Measurements from ENCODE around the gene POU2AF1. TPM values are rescaled to one million over a fixed set of nuclear protein-coding genes. Genes with fewer than 3 reads are reported as not detected.
A peak's percentile ranks its signal among the peaks of the same experiment; 100 is the strongest.

Gene POU2AF1
- total RNA-seq, 2 donors from 2014 or later, result 6.4 to 36.6 TPM

GRCh38 chr11:111339758-111340388 is 39.2 kb downstream of the POU2AF1 start:
- no peak overlapping the region for H3K4me3 Mint-ChIP-seq
- no peak overlapping the region for H3K27ac Mint-ChIP-seq
- no peaks in the 10 kb centered on the region for H3K36me3 Mint-ChIP-seq (ENCODE audit: low read depth)
- no peaks in the 10 kb centered on the region for H3K27me3 Mint-ChIP-seq
- H3K9me3 Mint-ChIP-seq, result peaks cover 6% of the 10 kb centered on the region
- H3K4me1 Mint-ChIP-seq, result no peaks in the 10 kb centered on the region
- ATAC-seq (replicated peaks), result no peak

DNA sequence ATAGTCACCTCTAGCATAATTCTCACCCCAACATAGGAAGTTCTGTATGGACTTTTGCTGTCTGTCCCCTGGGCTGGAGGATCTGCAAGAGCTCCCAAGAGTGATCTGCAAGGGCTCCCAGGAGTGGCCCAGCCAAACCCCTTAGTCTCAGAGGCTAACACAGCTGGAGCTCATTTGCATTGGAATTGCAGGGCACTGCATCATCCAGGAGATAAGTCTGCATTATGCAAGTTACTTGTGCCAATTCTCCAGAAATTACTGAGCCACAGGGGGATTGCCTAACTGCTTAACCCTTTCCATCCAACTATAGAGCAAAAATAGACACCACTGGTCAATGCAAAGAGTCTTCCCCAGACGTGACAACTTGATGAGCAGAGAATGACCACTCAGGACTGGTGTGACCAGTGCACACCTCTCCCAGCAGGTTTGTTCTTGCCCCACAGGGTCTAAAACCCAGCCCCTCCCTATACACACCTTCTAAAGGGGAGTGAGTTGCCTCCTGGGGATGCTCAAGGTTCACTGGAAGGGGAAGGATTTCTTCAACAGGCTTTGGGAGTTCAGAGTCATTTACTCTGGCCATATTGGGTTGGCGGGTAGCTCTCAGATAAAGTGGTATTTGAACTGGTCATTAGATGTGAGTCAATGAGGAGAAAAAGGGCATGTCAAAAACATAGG is 42.4 kb downstream of the POU2AF1 start:
- H3K27me3 Mint-ChIP-seq, result peaks cover 14% of the 10 kb centered on the region
- peaks cover 6% of the 10 kb centered on the region for H3K9me3 Mint-ChIP-seq
- ATAC-seq (replicated peaks), result no peak
- no peaks in the 10 kb centered on the region for H3K4me1 Mint-ChIP-seq
- H3K27ac Mint-ChIP-seq, result no peak overlapping the region
- no peaks in the 10 kb centered on the region for H3K36me3 Mint-ChIP-seq (ENCODE audit: low read depth)
- H3K4me3 Mint-ChIP-seq, result no peak overlapping the region

- peaks cover 6% of the 10 kb centered on the region for H3K9me3 Mint-ChIP-seq
Measured at GRCh38 chr11:111336062-111336461, 43.0 kb downstream of the POU2AF1 start.

DNA sequence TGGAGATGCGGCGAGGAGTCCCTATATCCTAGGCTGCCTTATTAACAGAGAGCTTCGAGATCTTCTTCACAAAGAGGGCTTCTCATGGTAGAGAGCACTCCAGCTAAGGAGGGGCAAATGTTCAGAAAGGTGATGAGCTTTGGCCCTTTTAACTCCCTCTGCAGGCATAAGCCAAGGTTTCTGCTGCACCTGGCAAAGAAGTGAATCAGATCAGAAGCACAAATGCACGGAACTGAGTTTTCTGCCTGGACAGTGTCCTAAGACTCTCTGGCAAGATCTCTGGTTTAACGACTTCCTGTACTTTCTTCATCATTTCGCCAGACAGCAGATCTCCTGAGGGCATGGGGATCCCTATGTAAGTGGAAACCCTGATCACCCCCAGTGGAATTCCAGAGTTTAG is 43.5 kb downstream of the POU2AF1 start:
- Mint-ChIP-seq H3K27ac (no peak overlapping the region), H3K4me1 (no peaks in the 10 kb centered on the region), H3K27me3 (peaks cover 18% of the 10 kb centered on the region), H3K4me3 (no peak overlapping the region), H3K36me3 (ENCODE audit: low read depth) (no peaks in the 10 kb centered on the region), H3K9me3 (peaks cover 6% of the 10 kb centered on the region)
- ATAC-seq (replicated peaks), result no peak

More at GRCh38 chr11:111336062-111336461, 43.0 kb downstream of the POU2AF1 start:
- peaks cover 18% of the 10 kb centered on the region for H3K27me3 Mint-ChIP-seq
- H3K36me3 Mint-ChIP-seq (ENCODE audit: low read depth), result no peaks in the 10 kb centered on the region
- no peaks in the 10 kb centered on the region for H3K4me1 Mint-ChIP-seq
- H3K27ac Mint-ChIP-seq, result no peak overlapping the region
- H3K4me3 Mint-ChIP-seq, result no peak overlapping the region
- no peak for ATAC-seq (replicated peaks)

DNA sequence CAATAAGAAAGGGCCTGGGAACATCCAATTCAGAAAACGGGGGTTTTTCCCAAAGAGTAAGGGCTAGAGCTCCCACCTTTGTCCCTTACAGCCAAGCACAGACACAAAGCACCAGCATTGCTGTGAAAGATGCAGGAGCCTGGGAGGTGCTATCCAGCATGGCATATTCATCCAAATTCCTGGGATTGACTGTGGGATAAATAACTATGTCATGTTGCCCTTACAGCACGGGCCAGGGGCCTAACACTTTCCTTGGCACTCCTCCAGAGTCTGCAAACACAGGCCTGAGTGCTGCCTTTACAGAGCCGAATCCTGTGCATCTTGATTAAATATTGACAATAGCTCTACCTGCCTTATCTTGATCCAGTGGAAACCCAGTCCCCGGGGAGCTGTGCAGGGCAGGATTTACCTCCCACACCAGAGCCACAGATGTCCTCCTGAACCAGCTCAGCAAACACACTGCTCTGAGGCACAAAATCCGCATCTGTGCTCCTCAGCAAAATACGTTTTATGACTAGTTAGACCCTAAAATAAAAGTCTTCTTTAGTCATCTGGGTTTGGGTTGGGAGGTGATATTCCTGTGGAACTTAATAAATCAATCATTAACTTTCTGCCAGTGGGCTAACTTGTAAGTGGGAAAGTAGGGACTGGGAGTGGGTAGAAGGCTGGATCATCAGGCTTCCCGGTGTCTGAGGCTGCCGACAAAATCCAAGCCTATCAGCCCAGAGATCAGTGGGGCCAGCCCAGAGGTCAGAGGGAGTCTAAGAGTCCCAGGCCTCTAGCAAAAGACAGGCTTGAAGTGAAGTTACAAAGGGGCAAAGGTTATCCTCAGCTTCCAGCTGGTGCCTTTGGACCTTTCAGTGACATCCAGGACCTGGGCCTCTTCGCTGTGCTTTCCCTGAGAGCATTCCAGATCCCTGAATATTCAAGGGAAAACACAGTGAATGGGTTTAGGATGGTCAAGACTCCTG is 44.3 kb downstream of the POU2AF1 start:
- no peak overlapping the region for H3K4me3 Mint-ChIP-seq
- no peaks in the 10 kb centered on the region for H3K36me3 Mint-ChIP-seq (ENCODE audit: low read depth)
- H3K4me1 Mint-ChIP-seq, result no peaks in the 10 kb centered on the region
- H3K27ac Mint-ChIP-seq, result no peak overlapping the region
- H3K27me3 Mint-ChIP-seq, result peaks cover 18% of the 10 kb centered on the region
- peaks cover 5% of the 10 kb centered on the region for H3K9me3 Mint-ChIP-seq
- ATAC-seq (replicated peaks), result no peak

GRCh38 chr11:111331711-111332479 is 47.2 kb downstream of the POU2AF1 start:
- Mint-ChIP-seq H3K4me3 (no peak overlapping the region), H3K27ac (no peak overlapping the region), H3K36me3 (ENCODE audit: low read depth) (no peaks in the 10 kb centered on the region), H3K4me1 (no peaks in the 10 kb centered on the region), H3K27me3 (peaks cover 18% of the 10 kb centered on the region), H3K9me3 (no peaks in the 10 kb centered on the region)
- peak; percentile 68 for ATAC-seq (replicated peaks)

DNA sequence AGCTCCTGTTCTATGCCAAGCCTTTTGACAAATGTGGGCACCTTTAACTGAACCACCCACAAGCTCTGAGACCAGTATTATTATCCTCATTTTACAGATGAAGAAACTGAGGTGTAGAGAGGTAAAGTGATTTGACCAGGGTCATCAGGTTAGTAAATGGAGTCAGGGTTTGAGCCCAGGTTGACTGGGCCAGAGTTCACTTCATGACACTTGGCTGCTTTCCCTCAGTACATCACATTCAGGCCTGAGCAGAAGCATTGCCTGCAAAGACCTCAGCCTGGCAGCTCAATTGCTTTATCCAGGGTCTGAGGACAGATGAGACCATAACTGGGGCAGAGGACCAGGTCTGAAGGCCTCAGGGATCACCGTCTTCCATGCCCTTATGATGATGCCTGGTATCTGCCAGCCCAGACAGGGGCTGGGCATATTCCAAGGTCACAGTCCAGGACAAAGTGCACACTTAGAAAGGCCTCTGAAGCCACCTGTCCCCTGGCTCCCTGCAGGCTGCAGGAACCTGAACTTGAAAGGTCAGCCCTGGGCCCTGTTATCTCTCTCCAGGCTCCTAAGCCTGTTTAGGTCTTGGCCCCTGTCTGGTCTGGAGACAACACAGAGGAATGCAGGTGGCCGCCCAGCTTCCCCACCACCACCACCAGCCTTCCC is 48.7 kb downstream of the POU2AF1 start:
- no peaks in the 10 kb centered on the region for H3K36me3 Mint-ChIP-seq (ENCODE audit: low read depth)
- H3K9me3 Mint-ChIP-seq, result no peaks in the 10 kb centered on the region
- no peak overlapping the region for H3K27ac Mint-ChIP-seq
- ATAC-seq (replicated peaks), result no peak
- no peak overlapping the region for H3K4me3 Mint-ChIP-seq
- no peaks in the 10 kb centered on the region for H3K4me1 Mint-ChIP-seq
- H3K27me3 Mint-ChIP-seq, result peaks cover 22% of the 10 kb centered on the region

DNA sequence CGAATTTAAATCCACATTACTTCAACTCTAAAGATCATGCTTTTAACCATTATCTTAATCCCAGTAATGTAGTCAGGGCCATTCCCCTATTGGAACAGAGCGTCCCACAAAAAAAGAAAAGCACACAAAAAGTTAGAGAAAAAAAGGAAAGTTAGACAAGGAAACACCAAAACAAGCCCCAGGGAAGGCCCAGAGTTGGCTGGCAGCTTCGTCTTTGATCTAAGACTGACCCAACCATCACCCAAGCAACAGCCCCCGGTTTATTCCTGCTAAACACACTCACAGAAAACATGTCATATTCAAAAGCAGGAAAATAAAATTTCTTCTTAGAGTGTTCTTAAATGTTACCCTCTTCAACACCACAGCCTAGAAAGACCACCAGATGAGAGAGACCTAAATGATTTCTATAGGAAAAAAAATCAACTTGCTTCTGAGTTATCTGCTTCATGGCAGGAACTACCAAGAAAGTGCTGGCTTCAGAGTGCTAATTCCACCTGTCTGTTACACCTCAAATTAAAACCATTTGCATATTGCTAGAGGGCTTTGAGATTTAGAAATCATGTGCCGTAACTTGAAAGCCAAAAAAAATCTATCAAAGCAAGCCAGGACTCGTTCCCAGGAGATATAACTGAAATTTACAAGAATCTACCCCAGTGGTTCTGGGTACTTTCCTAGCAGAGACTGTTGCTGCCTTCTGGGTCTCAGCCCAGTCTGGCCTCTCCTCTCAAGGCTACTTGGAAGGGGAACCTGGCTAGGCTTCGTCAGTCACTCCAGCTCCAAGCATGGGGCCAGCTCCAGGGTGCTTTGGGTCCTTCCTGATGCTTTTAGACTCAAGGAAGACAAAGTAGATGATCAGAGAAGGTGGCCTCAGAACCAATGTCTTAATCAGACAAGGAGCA is 49.5 kb downstream of the POU2AF1 start:
- Mint-ChIP-seq H3K27ac (no peak overlapping the region), H3K4me3 (no peak overlapping the region), H3K9me3 (peaks cover 3% of the 10 kb centered on the region), H3K27me3 (peaks cover 27% of the 10 kb centered on the region), H3K36me3 (ENCODE audit: low read depth) (no peaks in the 10 kb centered on the region), H3K4me1 (no peaks in the 10 kb centered on the region)
- ATAC-seq (replicated peaks), result no peak

- ATAC-seq (replicated peaks), result no peak
- H3K4me3 Mint-ChIP-seq, result no peak overlapping the region
- no peaks in the 10 kb centered on the region for H3K4me1 Mint-ChIP-seq
- H3K36me3 Mint-ChIP-seq (ENCODE audit: low read depth), result no peaks in the 10 kb centered on the region
- H3K9me3 Mint-ChIP-seq, result peaks cover 3% of the 10 kb centered on the region
- no peak overlapping the region for H3K27ac Mint-ChIP-seq
- peaks cover 18% of the 10 kb centered on the region for H3K27me3 Mint-ChIP-seq
Measured at GRCh38 chr11:111327908-111328624, 51.0 kb downstream of the POU2AF1 start.

GRCh38 chr11:111326824-111327223 is 52.3 kb downstream of the POU2AF1 start:
- H3K4me1 Mint-ChIP-seq, result no peaks in the 10 kb centered on the region
- H3K27ac Mint-ChIP-seq, result no peak overlapping the region

GRCh38 chr11:111325259-111325658 is 53.8 kb downstream of the POU2AF1 start:
- Mint-ChIP-seq H3K27me3 (peaks cover 14% of the 10 kb centered on the region), H3K36me3 (ENCODE audit: low read depth) (no peaks in the 10 kb centered on the region), H3K4me3 (no peak overlapping the region), H3K9me3 (peaks cover 3% of the 10 kb centered on the region), H3K4me1 (no peaks in the 10 kb centered on the region), H3K27ac (no peak overlapping the region)
- no peak for ATAC-seq (replicated peaks)

More at GRCh38 chr11:111326824-111327223, 52.3 kb downstream of the POU2AF1 start:
- peaks cover 3% of the 10 kb centered on the region for H3K9me3 Mint-ChIP-seq
- ATAC-seq (replicated peaks), result no peak
- no peak overlapping the region for H3K4me3 Mint-ChIP-seq
- H3K36me3 Mint-ChIP-seq (ENCODE audit: low read depth), result no peaks in the 10 kb centered on the region
- peaks cover 15% of the 10 kb centered on the region for H3K27me3 Mint-ChIP-seq

DNA sequence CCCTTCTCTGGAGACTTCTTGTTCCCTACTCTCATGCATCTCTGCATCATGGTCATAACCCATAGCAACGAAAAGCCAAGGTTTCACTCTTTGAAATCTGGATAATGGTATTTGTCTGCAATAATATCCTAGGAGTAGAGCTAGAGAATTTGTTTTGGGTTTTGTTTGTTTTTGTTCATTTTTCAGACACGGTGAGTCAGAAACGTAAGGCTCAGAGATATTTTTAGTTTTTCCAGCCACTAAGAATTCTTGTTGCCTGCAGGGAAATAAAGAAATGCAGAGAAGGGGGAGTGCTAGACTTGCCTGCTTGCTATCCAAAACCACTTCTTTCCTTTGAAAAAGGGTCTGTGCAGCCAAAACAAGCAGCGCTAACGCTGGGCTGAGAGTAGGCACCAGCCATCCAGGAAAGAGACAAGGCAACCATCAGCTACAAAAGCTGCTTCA is 54.8 kb downstream of the POU2AF1 start:
- Mint-ChIP-seq H3K9me3 (peaks cover 3% of the 10 kb centered on the region), H3K4me3 (no peak overlapping the region), H3K4me1 (no peaks in the 10 kb centered on the region), H3K27me3 (peaks cover 18% of the 10 kb centered on the region), H3K36me3 (ENCODE audit: low read depth) (no peaks in the 10 kb centered on the region), H3K27ac (no peak overlapping the region)
- no peak for ATAC-seq (replicated peaks)

Measured in activated T-helper 17 cell treated with anti-CD3 and anti-CD28 coated beads, Interleukin-2, amount 50 U/mL, for 72 hours (primary cell).